K562 (cell line): ENCODE data around the gene KDM4C. TPM values are rescaled to one million over a fixed set of nuclear protein-coding genes. Genes with fewer than 3 reads are reported as not detected.

Source experiments
- ATAC-seq: fragments of 200-7000 bp; cut with Tn5 transposase; 3 replicates; pipeline ENCODE4 v1.9.1; 2020; ENCODE audit warnings: moderate library complexity
- BruUV-seq: library from RNA; stranded (reverse); fragments of 400-500 nt; replicated peaks from 2 replicates; lab custom pipeline; 2021; lab: Mats Ljungman, UMichigan
- CTCF ChIA-PET: fragments of 300-600 bp; formaldehyde crosslinking; extraction: SDS; loops from one replicate; lab custom pipeline; 2021; ENCODE audit warnings: low intra/inter-chr PET ratio; lab: Yijun Ruan, JAX
- POLR2A ChIA-PET: fragments of 300-600, 350-650 bp; sonication (Branson Sonifier 250); formaldehyde crosslinking; extraction: SDS; loops from one replicate; lab custom pipeline; 2021; ENCODE audit warnings: antibody characterized with exemption, inconsistent platforms; lab: Yijun Ruan, JAX
- DNase-seq, 4 experiments: peaks; one replicate each; pipeline versions ENCODE4 v3.0.0 to v3.0.0-alpha.2; 2011 to 2018; ENCODE audit warnings: low spot score in 3 of 4, mixed read lengths in 3 of 4; ENCODE audit errors: extremely low read depth in 1 of 4
- FAIRE-seq: peaks from 2 replicates; lab custom pipeline; 2011; peaks lifted over from hg19 to GRCh38; lab: Jason Lieb, UNC
- H2AFZ ChIP-seq: 2 replicates; pipeline ENCODE4 v1.6.0; 2011; ENCODE audit warnings: low read depth, low read length, control low read depth, inconsistent platforms
- H3K27ac ChIP-seq: fragments of 200-600 bp; 3 replicates; pipeline ENCODE4 v1.8.0; 2011; ENCODE audit warnings: low read depth, mild to moderate bottlenecking, control low read depth, inconsistent platforms, low read length, moderate library complexity, mixed read lengths; ENCODE audit errors: extremely low read depth
- H3K27me3 ChIP-seq, 2 experiments: fragments of 300-600 bp in 1 of 2; 2 replicates in 1 of 2; 3 replicates in 1 of 2; pipeline versions ENCODE4 v1.6.0 to v1.8.0; 2011; ENCODE audit warnings: inconsistent platforms in 2 of 2, low read length in 2 of 2, mild to moderate bottlenecking in 1 of 2, mixed read lengths in 1 of 2, moderate library complexity in 1 of 2; ENCODE audit not compliant: control insufficient read depth in 2 of 2, insufficient read depth in 2 of 2
- H3K36me3 ChIP-seq: fragments of 300-600 bp; 3 replicates; pipeline ENCODE4 v1.8.0; 2011; ENCODE audit warnings: mild to moderate bottlenecking, low read length, inconsistent platforms; ENCODE audit not compliant: control insufficient read depth, insufficient read depth
- H3K4me1 ChIP-seq, 2 experiments: fragments of 200-600 bp in 1 of 2; replicated peaks in 1 of 2; 2 replicates in 1 of 2; 3 replicates in 1 of 2; pipeline versions ENCODE4 v1.5.1 to v1.8.0; 2011; ENCODE audit warnings: inconsistent platforms in 2 of 2, low read length in 2 of 2, mild to moderate bottlenecking in 1 of 2, mixed read lengths in 1 of 2, moderate library complexity in 1 of 2; ENCODE audit not compliant: control insufficient read depth in 2 of 2, insufficient read depth in 2 of 2
- H3K4me2 ChIP-seq: 2 replicates; pipeline ENCODE4 v1.6.1; 2011; ENCODE audit warnings: low read length, control low read depth, inconsistent platforms, mixed read lengths; ENCODE audit not compliant: insufficient read depth
- H3K4me3 ChIP-seq: fragments of 200-600 bp; sonication (generic), shearing (Covaris generic); 2 replicates; pipeline ENCODE4 v1.5.1; 2016; ENCODE audit warnings: control low read depth, inconsistent platforms
- H3K79me2 ChIP-seq: fragments of 200-600 bp; 3 replicates; pipeline ENCODE4 v1.8.0; 2011; ENCODE audit warnings: low read length, inconsistent platforms; ENCODE audit not compliant: control insufficient read depth, insufficient read depth
- H3K9ac ChIP-seq, 2 experiments: 2 replicates each; pipeline versions ENCODE4 v1.6.0 to v1.6.1; 2011; ENCODE audit warnings: low read depth in 2 of 2, low read length in 2 of 2, control low read depth in 1 of 2, inconsistent platforms in 1 of 2, mild to moderate bottlenecking in 1 of 2, mixed read lengths in 1 of 2; ENCODE audit not compliant: insufficient read depth in 1 of 2
- H3K9me1 ChIP-seq: one replicate; pipeline ENCODE4 v1.6.0; 2011; ENCODE audit warnings: inconsistent platforms, mild to moderate bottlenecking, low read length, moderate library complexity; ENCODE audit not compliant: control insufficient read depth, insufficient read depth
- H3K9me3 ChIP-seq: replicated peaks from 2 replicates; pipeline ENCODE4 v1.5.1; 2011; ENCODE audit warnings: low read depth, low read length, inconsistent platforms; ENCODE audit not compliant: control insufficient read depth, insufficient read depth
- H4K20me1 ChIP-seq: replicated peaks from 2 replicates; pipeline ENCODE4 v1.6.1; 2011; ENCODE audit warnings: low read length, inconsistent platforms, mixed read lengths; ENCODE audit not compliant: control insufficient read depth, insufficient read depth
- CCNT2 ChIP-seq: IDR thresholded peaks from 2 replicates; pipeline ENCODE4 v1.6.1; 2011; ENCODE audit warnings: borderline replicate concordance, low read depth, mild to moderate bottlenecking, moderate library complexity, mixed read lengths, low read length; ENCODE audit not compliant: insufficient read length; ENCODE audit errors: extremely low read depth
- ESRRB ChIP-seq: fragments of 250-450 bp; sonication (Bioruptor Pico); IDR thresholded peaks from 2 replicates; pipeline ENCODE4 v1.5.0; 2020; ENCODE audit warnings: mild to moderate bottlenecking, moderate library complexity, borderline replicate concordance
- HDAC2 ChIP-seq: fragments of 450-650 bp; IDR thresholded peaks from 2 replicates; pipeline ENCODE4 v1.6.1; 2016; ENCODE audit warnings: mild to moderate bottlenecking
- HMGXB4 ChIP-seq: sonication (generic); formaldehyde crosslinking; IDR thresholded peaks from 2 replicates; pipeline ENCODE4 v1.8.1; 2023; ENCODE audit warnings: mild to moderate bottlenecking, missing genetic modification reagents
- PHF21A ChIP-seq: fragments of 450-650 bp; IDR thresholded peaks from 2 replicates; pipeline ENCODE4 v1.6.1; 2017; ENCODE audit warnings: low read depth, borderline replicate concordance
- TAF9B ChIP-seq: fragments of 450-650 bp; IDR thresholded peaks from 2 replicates; pipeline ENCODE4 v1.6.1; 2018; ENCODE audit warnings: mild to moderate bottlenecking; ENCODE audit not compliant: partially characterized antibody
- ZBTB34 ChIP-seq: fragments of 250-450 bp; sonication (Bioruptor Pico); IDR thresholded peaks from 2 replicates; pipeline ENCODE4 v1.8.0; 2021; ENCODE audit warnings: mild to moderate bottlenecking, moderate library complexity
- ZNF316 ChIP-seq: fragments of 450-650 bp; IDR thresholded peaks from 2 replicates; pipeline ENCODE4 v1.6.1; 2016
- ZNF41 ChIP-seq: fragments of 250-450 bp; sonication (Bioruptor Pico); conservative IDR thresholded peaks from 2 replicates; pipeline ENCODE4 v1.4.0; 2020; ENCODE audit warnings: mild to moderate bottlenecking
- WGBS: fragments of 100-300 bp; shearing (Covaris generic); methylation state at CpG from one replicate; pipeline ENCODE4 v1.1.6; 2016; ENCODE audit warnings: low coverage, mixed read lengths; ENCODE audit not compliant: insufficient coverage; ENCODE audit errors: missing lambda C conversion rate; 5-methylcytosine and 5-hydroxymethylcytosine counted together
- in situ Hi-C: fragments of 300-500 bp; cut with MboI; formaldehyde crosslinking; loops from 4 replicates; pipeline ENCODE4 v1.15.0; 2018; ENCODE audit warnings: inconsistent platforms, mixed read lengths
- intact Hi-C: fragments of 100-400 bp; cut with micrococcal nuclease; formaldehyde crosslinking; loops from 2 replicates; pipeline ENCODE4 v1.14.2; 2022
- polyA plus RNA-seq, 8 experiments: library from polyadenylated mRNA; depleted of rRNA in 4 of 8; stranded (reverse) in 5 of 8; unstranded in 3 of 8; fragments of >200 nt; fragmentation: Nextera tagmentation in 2 of 8; fragmentation: Illumina TruSeq in 1 of 8; extraction: Ambion mirVana in 2 of 8; extraction: Trizol in 1 of 8; gene quantifications; 2 replicates each; pipeline versions ENCODE4 v1.2.1 to v1.2.3, GENCODE V29; 2011 to 2014; ENCODE audit warnings: inconsistent platforms in 1 of 8, missing spikeins in 1 of 8
- total RNA-seq, 7 experiments: library from RNA; depleted of rRNA in 6 of 7; stranded (reverse); fragments of >200 nt in 6 of 7; fragmentation: Illumina TruSeq in 2 of 7; extraction: Trizol in 2 of 7; gene quantifications; 2 replicates each; pipeline versions ENCODE4 v1.2.1 to v1.2.3, GENCODE V29; 2011 to 2021; ENCODE audit warnings: low replicate concordance in 1 of 7

Gene KDM4C
- total and polyA plus RNA-seq, 9 of the 15 experiments (the other 6 are each of a cell fraction or from before 2014, with no cell fraction given) = 5.4 to 17.0 (median 12.6) TPM

DNA sequence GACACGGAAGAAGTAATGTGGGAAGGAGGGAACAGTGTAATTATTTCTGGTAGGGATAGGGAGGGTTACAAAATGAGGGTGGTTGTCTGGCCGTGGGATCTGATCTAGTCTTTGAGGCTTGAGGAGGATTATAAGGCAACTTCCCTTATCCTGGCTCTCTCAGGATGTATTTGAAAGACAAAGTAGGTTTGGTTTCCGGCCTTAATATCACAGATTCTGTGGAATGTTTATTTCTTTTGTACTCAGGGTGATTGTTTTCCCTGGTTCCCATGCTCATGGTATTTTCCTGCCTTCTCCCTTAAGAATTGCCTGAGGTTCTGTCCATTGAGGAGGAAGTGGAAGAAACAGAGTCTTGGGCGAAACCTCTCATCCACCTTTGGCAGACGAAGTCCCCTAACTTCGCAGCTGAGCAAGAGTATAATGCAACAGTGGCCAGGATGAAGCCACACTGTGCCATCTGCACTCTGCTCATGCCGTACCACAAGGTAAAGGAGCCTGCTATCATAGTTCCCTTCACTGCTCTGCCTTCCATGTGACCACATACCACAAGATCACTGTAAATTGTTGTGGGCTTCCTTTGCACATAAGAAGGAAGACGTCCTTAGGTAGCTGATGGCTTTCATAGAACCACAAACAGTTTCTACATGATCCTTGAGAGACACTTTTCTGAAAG is 253.8 kb downstream of the KDM4C start:
- peaks cover 17% of the 10 kb centered on the region; the same call in 2 of the 3 replicates for H3K36me3 ChIP-seq
- WGBS = 85% methylated on average over 8 of the region's 8 CpGs
- no peaks in the 10 kb centered on the region for H3K27me3 ChIP-seq
- POLR2A ChIA-PET = no interaction called here
- ATAC-seq = no peak
- BruUV-seq = no TSS peak
- FAIRE-seq = no peak
- no peaks in the 10 kb centered on the region for H3K79me2 ChIP-seq
- no peaks in the 10 kb centered on the region for H3K4me1 ChIP-seq
- intact Hi-C loops (no loop called here), in situ Hi-C loops (no loop called here)
- H3K9ac ChIP-seq = no peak overlapping the region
- no peaks in the 10 kb centered on the region for H4K20me1 ChIP-seq
- TF ChIP-seq HMGXB4 (CRISPR knock-in tag) (no peak), ZBTB34 (no peak), PHF21A (no peak), CCNT2 (no peak), ZNF316 (no peak), ZNF41 (CRISPR knock-in tag) (no peak), HDAC2 (no peak), TAF9B (no peak), ESRRB (no peak)
- CTCF ChIA-PET = no interaction called here
- DNase-seq = no peak
- no peak overlapping the region for H3K4me2 ChIP-seq
- no peak overlapping the region for H2AFZ ChIP-seq
- H3K9me3 ChIP-seq = peaks cover 2% of the 10 kb centered on the region; the same call in 1 of the 2 replicates
- H3K4me3 ChIP-seq = no peak overlapping the region
- H3K9me1 ChIP-seq = no peaks in the 10 kb centered on the region
- H3K27ac ChIP-seq = no peak overlapping the region
